HG02938 (cell line): ENCODE data around the gene BBS5.
"Not testable (repeated sequence)": the region's sequence is repeated elsewhere in the genome, so short reads cannot be mapped to it uniquely, and the experiment has no call there.

Experiments
- ATAC-seq: cut with Tn5 transposase; IDR thresholded peaks from one replicate; pipeline ENCODE4 v1.9.1; 2021; ENCODE audit warnings: mild to moderate bottlenecking, moderate library complexity; ENCODE audit not compliant: unreplicated experiment

Gene BBS5

GRCh38 chr2:169485650-169486138 is 6.4 kb downstream of the BBS5 start:
- no peak for ATAC-seq

- ATAC-seq, result no peak
Observed at GRCh38 chr2:169486487-169486886, 7.2 kb downstream of the BBS5 start.

- ATAC-seq, result no peak
Observed at GRCh38 chr2:169490834-169491233, 11.5 kb downstream of the BBS5 start.

- ATAC-seq, result no peak
Observed at GRCh38 chr2:169491378-169491777, 12.1 kb downstream of the BBS5 start.

GRCh38 chr2:169493360-169493759 is 14.1 kb downstream of the BBS5 start:
- ATAC-seq, result no peak

- ATAC-seq, result no peak
Observed at GRCh38 chr2:169495310-169495928, 16.1 kb downstream of the BBS5 start.

- no peak for ATAC-seq
Observed at GRCh38 chr2:169504651-169505050, 25.4 kb downstream of the BBS5 start.

- no peak for ATAC-seq
Observed at GRCh38 chr2:169507698-169508097, 28.4 kb downstream of the BBS5 start.

- ATAC-seq, result no peak
Observed at GRCh38 chr2:169509298-169509885, 30.1 kb downstream of the BBS5 start, which contains the start of gene KLHL41. TSS of gene KLHL41 (plus strand) at chr2:169509702. CDS start at chr2:169509779, 77 bp downstream.

GRCh38 chr2:169509955-169510354 is 30.7 kb downstream of the BBS5 start:
- no peak for ATAC-seq

- no peak for ATAC-seq
Observed at GRCh38 chr2:169510496-169510895, 31.2 kb downstream of the BBS5 start.

- ATAC-seq, result no peak
Observed at GRCh38 chr2:169511818-169512217, 32.5 kb downstream of the BBS5 start.

GRCh38 chr2:169512525-169512924 is 33.2 kb downstream of the BBS5 start:
- no peak for ATAC-seq

GRCh38 chr2:169513094-169513493 is 33.8 kb downstream of the BBS5 start:
- no peak for ATAC-seq

- ATAC-seq, result no peak
Observed at GRCh38 chr2:169513926-169514325, 34.6 kb downstream of the BBS5 start.

- not testable (repeated sequence) for ATAC-seq
Observed at GRCh38 chr2:169514758-169515157, 35.5 kb downstream of the BBS5 start.

- ATAC-seq, result not testable (repeated sequence)
Observed at GRCh38 chr2:169516488-169516995, 37.2 kb downstream of the BBS5 start.

- ATAC-seq, result no peak
Observed at GRCh38 chr2:169520896-169521295, 41.6 kb downstream of the BBS5 start.

GRCh38 chr2:169523681-169524080 is 44.4 kb downstream of the BBS5 start:
- ATAC-seq, result no peak

- ATAC-seq, result no peak
Observed at GRCh38 chr2:169525434-169525833, 46.1 kb downstream of the BBS5 start.

GRCh38 chr2:169526451-169526850 is 47.2 kb downstream of the BBS5 start:
- no peak for ATAC-seq

GRCh38 chr2:169528271-169528701 is 49.0 kb downstream of the BBS5 start:
- ATAC-seq, result peak; percentile 96
